Stimulated activated CD4-positive, alpha-beta T cell treated with anti-CD3 and anti-CD28 coated beads, Interleukin-1b, Interleukin-23, amount 100 ng/mL, for 48 hours (primary cell): ENCODE measurements around the gene MSL1.

Experiments used
- DNase-seq: peaks from one replicate; pipeline ENCODE4 v3.0.0-alpha.2; 2020

Gene MSL1

GRCh38 chr17:40091691-40092397, 29.9 kb upstream of the MSL1 start:
- DNase-seq = no peak

- no peak for DNase-seq
Measured at GRCh38 chr17:40092581-40092980, 29.2 kb upstream of the MSL1 start.

- DNase-seq = no peak
Measured at GRCh38 chr17:40093005-40093579, 28.7 kb upstream of the MSL1 start.

GRCh38 chr17:40093580-40094201, 28.1 kb upstream of the MSL1 start:
- no peak for DNase-seq

- DNase-seq = no peak
Measured at GRCh38 chr17:40094874-40095273, 26.9 kb upstream of the MSL1 start.

GRCh38 chr17:40095351-40095943, 26.3 kb upstream of the MSL1 start:
- DNase-seq = no peak

GRCh38 chr17:40095944-40096791, 25.6 kb upstream of the MSL1 start:
- peak; percentile 89 for DNase-seq

GRCh38 chr17:40097087-40097486, 24.7 kb upstream of the MSL1 start:
- DNase-seq = no peak

GRCh38 chr17:40097931-40098845, 23.6 kb upstream of the MSL1 start:
- DNase-seq = no peak

GRCh38 chr17:40098846-40099618, 22.7 kb upstream of the MSL1 start:
- DNase-seq = peak; percentile 100

- no peak for DNase-seq
Measured at GRCh38 chr17:40099619-40100418, 22.0 kb upstream of the MSL1 start.

GRCh38 chr17:40100419-40100668, 21.4 kb upstream of the MSL1 start, which contains the start of gene NR1D1:
Gene NR1D1 (minus strand): TSS chr17:40100589. CDS start chr17:40100094, 495 bp downstream.
- DNase-seq = no peak

- peak; percentile 95 for DNase-seq
Measured at GRCh38 chr17:40100669-40101366, 21.0 kb upstream of the MSL1 start.

GRCh38 chr17:40101367-40102210, 20.2 kb upstream of the MSL1 start:
- no peak for DNase-seq

- no peak for DNase-seq
Measured at GRCh38 chr17:40103071-40103661, 18.6 kb upstream of the MSL1 start.

- no peak for DNase-seq
Measured at GRCh38 chr17:40103688-40104087, 18.1 kb upstream of the MSL1 start.

- peak; percentile 43 for DNase-seq
Measured at GRCh38 chr17:40104594-40105486, 16.9 kb upstream of the MSL1 start.
